Stimulated activated CD4-positive, alpha-beta T cell treated with anti-CD3 and anti-CD28 coated beads, Interleukin-4, amount 100 ng/mL, for 4 hours (primary cell): ENCODE data around the gene PRR33.

Experiments used
- DNase-seq, 2 experiments: peaks; one replicate each; pipeline ENCODE4 v3.0.0-alpha.2; 2020

The PRR33 gene

DNA sequence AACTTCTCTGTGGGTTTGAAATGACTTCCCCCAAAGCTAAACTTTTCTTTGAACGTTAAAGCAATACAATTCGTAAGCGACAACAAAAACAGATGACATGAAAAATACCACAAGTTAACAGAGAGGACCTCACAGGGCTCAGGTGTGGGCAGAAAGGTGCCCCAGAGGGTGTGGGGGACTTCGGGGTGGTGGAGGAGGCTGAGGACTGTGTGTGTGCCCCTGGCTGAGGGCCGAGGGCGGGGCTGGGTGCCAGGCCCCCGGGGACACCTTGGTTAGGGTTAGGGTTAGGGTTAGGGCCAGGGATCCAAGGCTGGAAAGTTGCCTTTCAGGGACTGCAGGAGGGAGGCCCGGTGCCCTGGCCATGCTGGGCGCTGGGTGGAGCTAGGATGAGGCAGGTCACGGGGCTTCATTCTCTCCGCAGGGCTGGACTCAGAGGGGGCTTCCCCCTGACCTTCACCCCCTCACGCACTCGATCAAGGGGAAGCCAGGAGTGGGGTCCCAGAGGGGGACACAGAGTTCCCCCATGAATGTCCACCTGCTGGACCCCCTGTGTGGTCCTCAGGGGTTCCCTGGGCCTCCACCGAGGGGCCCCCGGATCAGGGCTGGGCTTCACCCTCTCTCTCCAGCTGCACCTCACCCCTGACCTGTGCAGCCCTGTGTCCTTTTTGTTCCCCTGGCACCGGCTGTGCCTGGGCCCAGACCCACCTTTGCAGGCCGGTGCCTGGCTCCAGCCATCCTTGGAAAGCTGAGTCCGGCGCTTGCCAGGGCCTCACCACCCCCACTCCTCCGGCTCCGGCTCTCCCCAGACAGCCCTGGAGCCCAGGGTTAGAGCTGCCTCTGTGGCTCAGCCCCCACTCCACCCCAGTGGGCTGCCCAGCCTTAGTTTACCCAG lies 45.9 kb downstream of the PRR33 start:
- no peak for DNase-seq

DNA sequence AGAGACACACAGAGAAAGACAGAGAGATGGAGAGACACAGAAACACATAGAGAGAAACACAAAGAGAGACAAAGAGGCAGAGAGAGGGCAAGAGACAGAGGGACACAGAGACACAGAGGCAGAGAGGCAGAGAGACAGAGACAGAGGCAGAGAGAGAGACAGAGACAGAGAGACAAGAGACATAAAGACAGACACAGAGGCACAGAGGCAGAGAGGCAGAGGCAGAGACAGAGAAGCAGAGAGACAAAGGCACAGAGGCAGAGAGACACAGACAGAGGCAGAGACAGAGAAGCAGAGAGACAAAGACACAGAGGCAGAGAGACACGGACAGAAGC lies 46.6 kb downstream of the PRR33 start:
- DNase-seq = no peak

DNA sequence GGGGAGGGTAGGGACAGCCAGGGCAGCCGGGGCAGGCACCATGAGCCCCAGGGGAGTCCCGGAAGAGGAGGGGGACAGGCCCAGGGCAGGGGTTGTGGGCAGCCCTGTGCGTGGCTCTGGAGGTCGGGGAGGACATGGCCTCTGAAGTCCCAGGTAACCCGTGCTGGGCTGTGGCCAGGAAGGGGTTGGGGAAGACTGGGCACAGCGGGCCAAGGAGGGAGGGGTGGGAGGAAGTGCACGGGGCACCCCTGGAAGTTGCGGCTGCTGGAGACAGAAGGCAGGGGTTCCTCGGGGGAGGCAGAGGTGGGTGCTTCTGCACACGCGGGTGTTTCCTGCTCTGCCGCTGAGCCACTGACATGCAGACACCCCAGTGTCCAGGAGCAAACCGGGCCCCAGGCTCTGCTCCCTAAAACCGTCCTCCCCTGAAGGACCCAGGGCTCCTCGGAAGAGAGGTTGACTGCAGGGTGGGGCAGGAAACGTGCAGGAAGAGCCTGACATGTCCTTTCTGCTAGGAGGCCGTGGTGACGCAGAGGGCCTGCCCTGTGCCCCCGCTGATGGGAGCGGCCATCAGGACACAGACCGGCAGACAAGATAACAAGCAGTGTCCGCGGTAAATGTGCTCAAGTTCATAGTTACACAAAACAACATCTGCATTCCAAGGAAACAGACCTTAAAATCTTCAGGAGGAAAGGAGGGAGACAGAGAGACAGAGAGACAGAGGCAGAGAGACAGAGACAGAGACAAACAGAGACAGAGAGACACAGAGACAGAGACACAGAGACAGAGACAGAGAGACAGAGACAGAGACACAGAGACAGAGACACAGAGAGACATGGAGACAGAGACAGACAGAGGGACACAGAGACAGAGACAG lies 47.2 kb downstream of the PRR33 start:
- peak in 1 of 2 experiments; percentile 34 for DNase-seq

DNA sequence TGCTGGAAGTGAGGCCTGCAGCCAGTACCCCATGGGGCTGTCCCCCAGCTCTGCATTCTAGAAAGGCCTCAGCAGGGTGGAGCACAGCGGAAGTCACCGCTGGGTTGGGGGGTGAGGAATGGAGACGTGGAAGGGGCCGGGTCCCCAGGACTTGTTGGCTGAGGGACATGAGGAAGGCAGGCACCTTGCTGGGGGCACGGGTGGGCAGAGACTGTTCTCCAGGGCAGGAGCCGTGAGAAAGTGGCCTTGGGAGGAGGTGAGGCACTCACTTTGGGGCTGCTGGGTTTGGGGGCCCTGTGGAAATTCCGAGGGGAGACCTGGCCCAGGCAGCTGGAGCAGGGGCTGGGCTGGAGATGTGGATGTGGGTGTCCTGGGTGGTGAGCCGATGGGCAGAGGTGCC lies 47.9 kb downstream of the PRR33 start:
- DNase-seq = no peak

DNA sequence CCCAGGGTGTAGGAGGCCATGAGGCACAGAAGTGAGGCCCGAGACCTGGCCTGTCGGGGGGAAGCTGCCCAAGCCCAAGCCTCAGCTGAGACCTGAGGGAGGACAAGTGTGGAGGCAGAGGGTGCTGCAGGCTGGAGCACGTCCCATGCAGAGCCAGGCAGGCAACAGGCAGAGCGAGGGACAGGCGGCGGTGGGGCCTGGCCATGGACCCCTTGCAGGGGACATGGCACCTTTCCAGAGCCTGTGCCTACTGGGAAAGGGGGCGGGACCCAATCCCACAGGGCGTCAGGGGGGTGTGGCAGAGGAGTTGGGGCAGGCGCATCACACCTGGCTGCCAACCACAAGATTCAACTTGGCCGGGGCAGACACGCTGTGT lies 48.6 kb downstream of the PRR33 start:
- DNase-seq = no peak

DNA sequence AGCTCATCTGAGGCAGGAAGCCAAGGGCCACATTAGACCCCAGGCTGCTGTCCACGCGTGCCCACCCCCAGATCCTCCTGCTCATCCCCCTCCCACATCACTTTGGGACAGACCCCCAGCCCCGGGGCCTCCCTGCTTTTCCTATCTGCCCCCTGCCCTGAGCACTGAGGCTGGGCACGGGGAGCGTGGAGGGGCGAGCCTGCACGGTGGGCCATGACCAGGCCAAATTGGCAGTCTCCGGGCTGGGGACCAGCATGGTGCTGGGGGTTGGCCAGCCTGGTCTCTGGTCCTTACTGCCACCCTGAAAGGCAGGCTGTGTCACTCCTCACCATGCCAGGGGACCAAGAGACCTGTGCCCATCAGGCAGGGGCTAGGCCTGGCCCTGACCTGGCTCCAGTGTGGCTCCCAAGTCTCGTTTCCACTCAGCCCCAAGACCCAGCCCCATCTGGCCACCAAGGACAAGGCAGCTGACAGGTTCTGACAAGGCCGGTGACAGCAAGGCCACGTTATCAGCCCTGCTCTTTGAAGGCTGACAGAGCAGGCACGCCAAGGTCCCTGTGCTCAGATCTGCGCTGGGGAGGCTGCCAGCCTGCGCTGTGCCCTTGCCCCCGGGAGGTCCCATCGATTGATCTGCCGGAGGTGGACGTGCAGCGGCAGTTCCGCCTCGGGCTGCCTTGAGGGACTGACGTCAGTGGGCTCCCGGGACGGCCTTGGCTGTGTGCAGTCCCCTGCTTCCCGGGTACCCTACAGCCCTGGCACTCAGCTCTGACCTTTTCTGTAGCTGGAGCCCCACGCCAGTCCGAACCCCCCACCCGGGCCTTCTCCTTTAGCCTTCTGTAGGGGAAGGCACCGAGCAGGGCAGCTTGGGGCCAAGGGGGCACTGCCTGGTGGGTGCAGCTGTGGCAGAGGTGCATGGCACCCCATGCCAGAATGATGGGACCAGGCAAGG lies 49.3 kb downstream of the PRR33 start:
- no peak for DNase-seq

DNA sequence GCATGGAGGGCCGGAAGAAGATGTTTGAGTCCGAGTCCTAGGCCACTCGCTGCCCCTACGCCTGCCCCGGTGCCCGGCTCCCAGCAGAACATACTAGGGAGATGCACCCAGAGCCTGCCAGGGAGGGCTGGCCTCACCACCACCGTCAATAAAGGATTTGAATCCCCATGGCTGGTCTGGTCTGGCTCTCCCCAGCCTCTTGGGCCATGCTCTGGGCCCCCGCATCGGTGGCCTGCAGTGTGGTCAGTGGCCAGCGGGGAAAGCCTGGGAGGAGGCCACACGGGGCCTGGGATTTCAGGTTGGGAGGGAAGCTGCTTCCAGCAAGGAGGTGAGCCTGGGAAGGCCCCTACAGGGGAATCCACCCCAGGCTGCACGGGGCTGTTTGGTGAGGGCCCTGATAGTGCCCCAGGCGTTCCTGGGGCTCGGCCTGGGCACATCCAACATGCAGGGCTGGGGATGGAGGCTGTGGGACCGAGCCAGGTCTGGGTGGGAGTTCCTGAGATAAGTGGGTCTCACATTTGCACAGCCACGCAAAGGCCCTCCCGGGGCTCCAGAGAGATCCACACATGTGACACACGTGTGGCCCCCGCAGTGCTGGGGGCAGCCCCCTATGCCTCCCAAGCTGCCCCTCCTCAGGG lies 50.1 kb downstream of the PRR33 start:
- DNase-seq = no peak

DNA sequence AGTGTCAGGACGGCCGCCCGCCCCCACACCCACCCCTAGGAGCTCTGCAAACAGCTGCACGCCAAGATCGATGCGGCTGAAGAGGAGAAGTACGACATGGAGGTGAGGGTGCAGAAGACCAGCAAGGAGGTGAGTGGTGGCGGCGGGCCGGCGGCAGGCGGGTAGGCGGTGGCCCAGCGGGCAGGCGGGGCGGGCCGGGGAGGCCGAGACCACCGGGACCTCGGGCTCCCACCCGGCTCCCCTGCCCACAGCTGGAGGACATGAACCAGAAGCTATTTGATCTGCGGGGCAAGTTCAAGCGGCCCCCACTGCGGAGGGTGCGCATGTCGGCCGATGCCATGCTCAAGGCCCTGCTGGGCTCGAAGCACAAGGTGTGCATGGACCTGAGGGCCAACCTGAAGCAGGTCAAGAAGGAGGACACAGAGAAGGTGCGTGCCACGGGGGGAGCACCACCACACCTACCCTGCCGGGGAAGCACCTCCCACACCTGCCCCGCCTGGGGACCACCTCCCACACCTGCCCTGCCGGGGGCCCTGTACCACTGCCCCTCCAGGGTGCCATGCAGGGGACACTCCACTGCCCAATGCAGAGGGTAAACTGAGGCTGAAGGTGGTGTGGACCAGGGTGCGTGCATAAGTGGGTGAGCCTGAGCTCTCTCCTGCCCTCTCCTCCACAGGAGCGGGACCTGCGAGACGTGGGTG lies 50.8 kb downstream of the PRR33 start:
- DNase-seq = no peak

DNA sequence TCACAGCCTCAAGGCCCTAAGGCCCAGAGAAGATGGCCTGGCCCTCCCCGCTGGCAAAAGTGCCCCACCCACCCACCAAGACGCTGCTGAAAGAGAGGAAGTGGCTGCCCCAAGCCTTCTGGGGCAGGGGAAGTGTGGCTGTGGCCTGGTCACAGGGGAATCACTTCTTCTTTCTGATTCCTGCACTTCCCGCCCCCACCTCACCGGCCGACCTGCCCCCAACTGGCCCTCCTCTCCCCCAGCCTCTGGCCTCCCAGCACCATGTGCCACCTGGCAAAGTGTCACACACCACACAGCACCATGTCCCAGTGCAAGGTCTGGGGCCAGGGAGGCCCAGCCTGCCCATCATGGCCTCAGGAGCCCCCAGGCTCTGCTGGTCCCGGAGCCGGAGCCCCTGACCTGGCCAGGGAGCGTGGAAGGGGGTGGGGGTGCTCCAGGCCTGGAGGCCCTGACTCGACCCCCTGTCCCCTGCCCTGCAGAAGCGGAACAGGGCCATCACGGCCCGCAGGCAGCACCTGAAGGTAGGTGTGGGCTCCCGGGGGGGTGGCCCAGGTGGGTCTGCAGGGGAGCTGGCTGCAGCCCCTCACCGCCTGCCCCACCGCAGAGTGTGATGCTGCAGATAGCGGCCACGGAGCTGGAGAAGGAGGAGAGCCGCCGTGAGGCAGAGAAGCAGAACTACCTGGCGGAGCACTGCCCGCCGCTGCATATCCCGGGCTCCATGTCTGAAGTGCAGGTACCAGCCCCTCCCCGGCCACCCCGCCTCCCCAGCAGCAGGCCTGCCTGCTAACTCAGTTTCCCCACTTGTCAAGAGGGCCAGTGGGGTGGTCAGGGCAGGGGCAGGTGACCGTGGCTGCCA lies 51.5 kb downstream of the PRR33 start:
- no peak for DNase-seq

DNA sequence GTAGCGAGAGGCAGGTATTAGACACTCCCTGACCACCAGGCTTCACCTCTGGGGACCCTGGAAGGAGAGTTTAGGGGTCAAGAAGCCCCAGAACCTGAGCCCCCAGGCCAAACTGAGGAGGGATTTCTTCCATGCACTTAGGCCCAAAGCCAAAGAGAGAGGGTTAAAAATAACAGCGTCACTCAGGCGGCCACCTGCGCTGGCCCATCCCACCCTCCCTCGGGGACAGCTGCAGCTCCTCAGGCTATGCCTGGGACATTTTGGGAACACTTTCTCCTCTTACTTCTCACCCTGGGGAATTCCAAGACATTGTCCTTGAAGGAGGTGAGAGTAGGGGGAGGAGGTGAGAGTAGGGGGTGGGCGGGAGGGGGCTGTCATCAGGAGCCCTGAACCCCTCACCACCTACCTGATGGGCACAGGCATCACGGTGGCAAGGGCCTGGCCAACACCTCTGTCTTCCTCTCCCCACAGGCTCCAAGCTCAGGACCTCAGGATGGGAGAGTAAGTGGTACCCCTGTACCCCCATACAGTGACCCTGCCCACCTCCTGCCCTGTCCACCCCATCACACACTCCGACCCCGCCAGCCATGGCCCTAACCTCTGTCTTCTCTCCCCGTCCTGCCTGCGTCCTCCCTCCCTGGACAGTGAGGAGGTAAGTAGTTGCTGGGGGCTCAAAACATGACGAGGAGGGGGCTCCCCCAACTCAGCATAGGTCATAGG lies 52.3 kb downstream of the PRR33 start:
- DNase-seq = no peak

DNA sequence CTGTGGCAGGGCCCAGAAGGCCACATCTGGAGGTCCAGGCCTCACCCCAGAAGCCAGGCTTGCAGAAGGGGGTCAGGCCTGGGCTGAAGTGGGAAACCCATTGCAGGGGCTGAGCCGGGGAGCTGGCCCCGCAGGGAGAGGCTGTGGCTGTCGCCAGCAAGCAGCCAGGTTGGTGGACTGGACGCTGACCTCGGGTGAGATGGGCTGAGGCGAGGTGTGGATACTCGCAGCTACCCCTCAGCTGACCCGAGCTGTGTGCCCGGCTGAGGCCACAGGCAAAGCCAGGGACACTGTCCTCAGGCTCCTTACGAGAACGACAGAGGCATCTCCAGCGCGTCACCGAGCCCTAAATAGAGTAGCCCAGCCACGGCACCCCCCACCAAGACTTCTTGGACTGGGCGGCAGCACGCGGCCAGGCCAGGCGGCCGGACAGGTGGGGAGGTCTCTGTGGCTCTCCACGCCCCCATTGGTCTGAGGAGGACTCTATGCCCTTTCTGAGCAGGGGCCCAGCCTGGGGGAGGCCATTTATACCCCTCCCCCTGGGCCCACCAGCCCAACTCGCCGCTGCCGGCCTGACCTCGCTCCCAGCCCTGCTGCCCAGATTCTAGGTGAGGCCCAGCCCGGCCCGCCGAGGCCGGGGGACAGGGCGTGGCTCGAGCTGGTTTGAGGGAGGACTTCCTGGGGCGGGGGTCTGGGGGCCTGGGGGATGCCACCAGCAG lies 53.1 kb downstream of the PRR33 start, which contains the start of gene TNNI2:
TSS of gene TNNI2 (plus strand) at position 556 of the 719 bp plus-strand sequence. CDS start 716 bp downstream, outside the sequence.
- no peak for DNase-seq
